GM12872 (cell line): ENCODE results near the gene PLS3.

ENCODE experiments used
- TF ChIP-seq, protein P1 (sequence below): IDR thresholded peaks from 3 replicates; pipeline ENCODE4 v1.5.1; 2011; ENCODE audit warnings: low read depth, mild to moderate bottlenecking, low read length, moderate library complexity; ENCODE audit not compliant: insufficient read depth

Gene PLS3

DNA sequence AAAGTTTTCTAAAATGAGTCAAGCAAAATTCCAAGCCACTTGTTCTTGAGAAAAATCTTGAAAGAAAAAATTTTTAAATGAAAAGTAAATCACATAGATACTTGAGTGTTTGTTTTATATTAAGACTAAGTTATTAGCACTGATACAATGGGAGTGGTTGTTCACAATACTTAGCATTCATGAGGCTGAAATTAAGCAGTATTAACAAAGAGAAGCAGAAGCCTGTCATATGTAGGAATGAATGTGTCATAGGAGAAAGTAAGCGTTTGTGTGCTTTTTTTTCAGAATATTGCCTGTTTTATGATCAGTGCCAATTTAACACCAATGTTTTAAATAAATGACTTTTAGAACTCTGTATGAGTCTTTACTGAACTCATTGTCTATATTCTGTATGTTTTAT, 37.6 kb downstream of the PLS3 start:
- TF ChIP-seq, protein P1, sequence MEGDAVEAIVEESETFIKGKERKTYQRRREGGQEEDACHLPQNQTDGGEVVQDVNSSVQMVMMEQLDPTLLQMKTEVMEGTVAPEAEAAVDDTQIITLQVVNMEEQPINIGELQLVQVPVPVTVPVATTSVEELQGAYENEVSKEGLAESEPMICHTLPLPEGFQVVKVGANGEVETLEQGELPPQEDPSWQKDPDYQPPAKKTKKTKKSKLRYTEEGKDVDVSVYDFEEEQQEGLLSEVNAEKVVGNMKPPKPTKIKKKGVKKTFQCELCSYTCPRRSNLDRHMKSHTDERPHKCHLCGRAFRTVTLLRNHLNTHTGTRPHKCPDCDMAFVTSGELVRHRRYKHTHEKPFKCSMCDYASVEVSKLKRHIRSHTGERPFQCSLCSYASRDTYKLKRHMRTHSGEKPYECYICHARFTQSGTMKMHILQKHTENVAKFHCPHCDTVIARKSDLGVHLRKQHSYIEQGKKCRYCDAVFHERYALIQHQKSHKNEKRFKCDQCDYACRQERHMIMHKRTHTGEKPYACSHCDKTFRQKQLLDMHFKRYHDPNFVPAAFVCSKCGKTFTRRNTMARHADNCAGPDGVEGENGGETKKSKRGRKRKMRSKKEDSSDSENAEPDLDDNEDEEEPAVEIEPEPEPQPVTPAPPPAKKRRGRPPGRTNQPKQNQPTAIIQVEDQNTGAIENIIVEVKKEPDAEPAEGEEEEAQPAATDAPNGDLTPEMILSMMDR = no peak

DNA sequence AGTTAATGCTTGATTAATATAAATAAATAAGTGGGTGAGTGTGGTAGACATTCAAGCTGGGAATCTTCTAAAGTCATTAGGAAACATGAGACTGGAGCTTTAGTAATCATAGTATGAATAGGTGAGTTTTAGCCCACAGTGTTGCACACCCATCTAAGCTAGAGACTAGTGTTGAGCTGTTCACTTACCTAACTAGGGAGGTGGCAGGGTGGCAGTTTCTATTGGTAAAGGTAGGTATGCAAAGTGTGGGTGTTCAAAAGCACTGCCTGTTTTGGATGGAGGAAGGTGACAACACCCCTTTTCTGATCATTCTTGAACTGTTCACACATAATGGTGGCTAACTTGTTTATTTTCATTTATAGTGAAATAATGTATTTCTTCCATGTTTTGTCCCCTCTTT, 41.3 kb downstream of the PLS3 start:
- TF ChIP-seq, protein P1 = no peak

DNA sequence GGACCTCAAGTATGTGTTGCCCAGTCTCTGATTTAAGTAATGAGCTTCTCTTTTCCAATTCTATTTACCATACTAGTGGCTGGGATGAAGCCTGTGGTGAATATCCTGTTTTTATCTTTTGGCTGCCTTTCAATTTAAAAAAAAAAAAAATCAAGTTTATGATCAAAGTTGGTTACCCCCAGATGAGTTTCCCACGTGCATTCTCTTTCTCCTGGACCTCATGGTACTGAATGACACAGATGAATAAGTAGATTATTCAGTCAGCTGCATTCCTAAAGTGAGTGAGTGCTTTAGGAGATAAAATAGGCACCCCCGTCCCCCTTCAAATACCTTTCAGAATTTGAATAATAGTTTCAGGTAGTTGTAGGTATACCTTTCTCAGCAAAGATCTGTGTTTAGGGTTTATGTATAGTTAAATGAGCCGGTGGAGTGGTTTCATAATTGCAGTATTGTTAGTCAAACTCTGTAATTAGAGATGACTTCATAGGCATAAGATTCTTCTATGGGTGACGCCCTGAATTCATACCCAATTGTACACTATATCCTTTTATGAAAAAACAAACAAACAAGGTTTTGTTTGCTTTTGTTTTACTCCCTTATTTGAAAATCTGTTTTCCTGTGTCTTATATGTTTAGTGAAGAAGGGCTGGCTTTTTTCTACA, 41.9 kb downstream of the PLS3 start:
- TF ChIP-seq, protein P1 = no peak

DNA sequence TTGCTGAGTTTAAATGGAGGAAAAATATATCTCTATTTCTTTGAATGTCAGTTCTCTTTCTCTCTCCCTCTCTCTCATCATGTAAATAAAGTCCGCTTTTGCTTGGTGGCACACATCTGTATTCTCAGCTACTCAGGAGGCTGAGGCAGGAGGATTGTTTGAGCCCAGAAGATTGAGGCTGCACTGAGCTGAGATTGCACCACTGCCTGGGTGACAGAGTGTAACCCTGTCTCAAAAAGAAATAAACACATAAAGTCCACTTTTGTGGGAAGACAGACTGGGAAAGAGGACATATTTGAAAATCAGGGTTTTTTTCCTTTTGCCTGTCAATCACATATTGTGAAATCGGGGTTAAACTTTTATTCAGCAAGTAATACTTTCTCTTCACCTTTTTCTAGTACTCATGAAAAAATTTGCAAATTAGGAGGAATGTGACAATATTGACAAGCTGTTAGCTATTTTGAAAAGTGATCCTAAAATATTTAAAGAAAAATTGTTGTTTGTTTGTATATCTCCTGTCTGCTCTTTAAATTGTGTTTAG, 42.6 kb downstream of the PLS3 start:
- TF ChIP-seq, protein P1 = no peak

DNA sequence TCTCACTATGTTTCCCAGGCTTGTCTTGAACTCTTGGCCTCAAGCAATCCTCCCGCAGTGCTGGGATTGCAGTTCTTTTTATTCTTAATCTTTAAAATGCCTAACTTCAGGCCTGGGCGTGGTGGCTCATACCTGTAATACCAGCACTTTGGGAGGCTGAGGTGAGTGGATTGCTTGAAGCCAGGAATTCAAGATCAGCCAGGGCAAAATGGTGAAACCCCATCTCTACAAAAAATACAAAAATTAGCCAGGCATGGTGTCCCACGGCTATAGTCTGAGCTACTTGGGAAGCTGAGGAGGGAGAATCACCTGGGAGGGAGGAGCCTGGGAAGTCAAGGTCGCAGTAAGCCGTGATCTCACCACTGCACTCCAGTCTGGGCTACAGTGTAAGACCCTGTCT, 45.9 kb downstream of the PLS3 start:
- TF ChIP-seq, protein P1 = no peak

DNA sequence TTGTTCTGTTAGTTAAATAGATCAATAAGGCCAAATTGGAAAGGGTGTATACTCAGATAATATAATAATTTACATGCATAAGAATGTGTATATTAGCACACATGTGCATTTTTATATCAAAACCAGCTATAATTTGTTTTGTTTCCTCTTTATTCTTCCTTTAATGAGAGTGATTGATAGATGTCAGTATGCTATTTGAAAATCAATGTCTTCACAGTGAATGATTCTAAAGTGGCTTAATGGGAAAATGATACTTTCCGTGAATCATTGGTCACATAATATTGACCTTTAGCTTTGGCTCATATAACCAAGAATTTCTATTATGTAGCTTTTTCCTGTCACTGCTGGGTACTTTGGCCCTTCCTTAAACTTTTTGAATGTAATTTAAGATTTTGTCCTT, 48.6 kb downstream of the PLS3 start:
- TF ChIP-seq, protein P1 = no peak

DNA sequence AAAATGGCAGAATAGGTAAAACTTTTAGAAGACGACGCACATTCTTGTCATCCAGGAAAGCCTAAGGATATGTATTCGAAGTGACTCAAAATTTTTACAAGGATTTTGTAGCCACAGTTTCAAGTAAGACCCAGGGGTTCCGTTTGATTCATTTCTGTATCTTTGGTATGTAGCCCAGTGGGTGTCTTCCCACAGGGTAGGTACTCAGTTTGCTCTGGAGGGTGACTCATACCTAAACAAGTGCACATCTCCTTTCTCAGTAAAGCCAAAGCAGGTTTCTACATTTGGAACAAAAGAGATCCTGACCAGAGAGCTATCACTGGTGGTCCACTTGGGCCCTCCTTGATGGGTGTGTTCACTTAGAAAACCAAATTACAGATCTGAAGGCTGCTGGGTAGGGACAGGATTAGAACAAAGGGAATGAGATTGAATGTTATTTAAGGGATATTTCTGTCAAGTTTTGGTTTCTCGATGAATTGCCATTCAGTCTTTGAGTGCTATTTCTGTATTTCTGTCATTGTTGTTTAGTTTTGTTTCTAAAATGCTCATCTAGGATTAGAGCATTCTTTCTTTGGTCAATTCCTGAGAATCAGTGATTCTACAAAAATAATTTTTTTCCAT, 56.1 kb downstream of the PLS3 start:
- TF ChIP-seq, protein P1 = no peak
